GM18867 (cell line): ENCODE results near the gene CCDC159.
"Not testable (repeated sequence)": the region's sequence is repeated elsewhere in the genome, so short reads cannot be mapped to it uniquely, and the experiment has no call there.

ENCODE experiments used
- ATAC-seq: cut with Tn5 transposase; IDR thresholded peaks from one replicate; pipeline ENCODE4 v1.9.1; 2021; ENCODE audit warnings: mild to moderate bottlenecking, moderate library complexity; ENCODE audit not compliant: unreplicated experiment

The CCDC159 gene

DNA sequence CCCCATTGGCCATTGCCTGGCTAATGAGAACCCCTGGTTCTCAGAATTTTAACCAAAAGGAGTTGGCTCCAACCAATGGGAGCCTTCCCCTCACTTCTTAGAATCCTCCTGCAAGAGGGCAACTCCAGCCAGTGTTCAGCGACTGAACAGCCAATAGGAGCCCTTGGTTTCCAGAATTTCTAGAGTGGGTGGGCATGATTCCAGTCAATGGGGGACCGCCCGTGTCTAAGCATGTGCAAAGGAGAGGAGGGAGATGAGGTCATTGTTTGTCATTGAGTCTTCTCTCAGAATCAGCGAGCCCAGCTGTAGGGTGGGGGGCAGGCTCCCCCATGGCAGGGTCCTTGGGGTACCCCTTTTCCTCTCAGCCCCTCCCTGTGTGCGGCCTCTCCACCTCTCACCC is 18.6 kb downstream of the CCDC159 start:
- ATAC-seq: no peak

DNA sequence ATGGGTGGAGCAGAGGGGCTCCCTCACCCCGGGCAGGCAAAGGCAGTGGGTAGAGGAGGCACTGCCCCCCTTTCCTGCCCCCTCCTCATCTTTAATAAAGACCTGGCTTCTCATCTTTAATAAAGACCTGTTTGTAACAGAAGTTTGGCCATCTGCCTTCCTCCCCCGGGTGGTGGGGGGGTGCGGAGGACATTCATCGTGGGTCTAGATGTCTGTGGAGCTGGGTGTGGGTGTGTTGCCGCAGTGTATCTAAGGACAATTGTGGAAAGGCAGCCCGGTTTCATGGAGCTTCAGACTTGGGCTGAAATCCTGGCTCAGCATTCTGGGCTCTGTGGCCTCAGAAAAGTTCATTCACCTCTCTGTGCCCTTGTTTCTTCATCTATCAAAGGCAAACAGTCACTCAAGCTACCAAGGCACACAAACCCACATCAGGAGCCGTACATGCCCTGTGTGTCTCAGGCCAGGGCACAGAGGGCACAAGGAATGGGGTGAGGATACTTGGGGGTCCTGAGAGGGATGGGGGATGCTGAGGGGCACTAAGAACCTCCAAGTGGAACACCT is 19.3 kb downstream of the CCDC159 start:
- ATAC-seq: no peak

DNA sequence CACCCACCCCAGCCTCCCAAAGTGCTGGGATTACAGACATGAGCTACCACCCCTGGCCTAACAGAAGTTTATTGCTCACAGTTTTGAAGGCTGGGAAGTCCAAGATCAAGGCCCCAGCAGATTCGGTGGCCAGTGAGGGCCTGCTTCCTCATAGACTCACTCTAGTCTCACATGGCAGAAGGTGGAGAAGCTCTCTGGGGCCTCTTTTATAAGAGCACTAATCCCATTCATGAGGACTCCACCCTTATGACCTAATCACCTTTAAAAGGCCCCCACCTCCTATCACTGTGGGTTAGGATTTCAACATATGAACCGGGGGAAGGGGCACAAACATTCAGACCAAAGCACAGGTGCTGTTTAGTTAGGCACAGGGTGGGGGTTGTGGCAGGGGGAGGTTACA is 21.2 kb downstream of the CCDC159 start:
- no peak for ATAC-seq

DNA sequence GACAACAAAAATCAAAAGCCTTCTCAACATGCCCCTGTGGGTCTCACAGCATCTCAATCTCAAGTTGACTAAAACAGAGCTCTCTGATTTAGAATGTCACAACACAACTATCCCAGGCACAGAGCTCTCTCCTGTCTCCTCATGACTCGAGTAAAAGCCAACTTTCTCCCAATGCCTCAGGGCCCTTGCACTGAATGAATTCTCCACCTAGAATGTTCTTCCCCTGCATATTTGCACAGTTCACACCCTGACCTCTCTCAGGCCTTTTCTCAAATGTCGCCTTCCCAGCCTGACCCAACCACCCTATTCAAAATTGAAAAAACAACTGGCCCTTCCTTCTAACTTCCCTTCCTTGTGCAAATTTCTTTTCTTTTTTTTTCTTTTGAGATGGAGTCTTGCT is 24.4 kb downstream of the CCDC159 start:
- ATAC-seq: no peak

DNA sequence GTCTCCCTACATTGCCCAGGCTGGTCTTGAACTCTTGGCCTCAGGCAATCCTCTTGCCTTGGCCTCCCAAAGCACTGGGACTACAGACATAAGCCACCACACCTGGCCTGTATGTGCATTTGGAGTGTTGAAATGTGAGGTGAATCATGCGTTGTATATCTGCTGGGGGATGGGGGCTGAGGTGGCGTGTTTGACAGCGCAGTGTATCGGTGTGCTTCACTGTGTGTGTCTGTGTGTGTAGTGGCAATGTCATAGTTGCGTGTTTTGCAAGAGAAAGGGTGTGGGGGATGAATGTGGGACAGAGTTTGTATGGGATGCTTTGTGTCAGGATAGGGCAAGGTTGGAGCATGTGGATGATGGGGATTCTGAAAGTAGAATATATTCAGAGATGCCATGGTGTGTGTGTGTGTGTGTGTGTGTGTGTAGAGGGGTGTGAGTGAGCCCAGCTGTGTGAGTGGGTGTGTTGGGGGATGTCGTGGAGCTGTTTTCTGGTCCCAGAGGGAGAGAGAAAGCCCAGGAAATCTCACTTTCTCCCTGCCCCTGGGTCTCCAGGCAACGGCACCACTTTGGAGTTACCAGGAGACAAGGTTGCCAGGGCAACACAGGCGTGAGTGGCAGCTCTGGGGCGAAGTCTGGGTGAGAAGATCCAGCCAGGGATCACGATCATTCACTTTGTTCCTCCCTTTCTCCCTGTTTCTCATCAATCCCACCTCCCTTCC is 27.0 kb downstream of the CCDC159 start:
- ATAC-seq: no peak

DNA sequence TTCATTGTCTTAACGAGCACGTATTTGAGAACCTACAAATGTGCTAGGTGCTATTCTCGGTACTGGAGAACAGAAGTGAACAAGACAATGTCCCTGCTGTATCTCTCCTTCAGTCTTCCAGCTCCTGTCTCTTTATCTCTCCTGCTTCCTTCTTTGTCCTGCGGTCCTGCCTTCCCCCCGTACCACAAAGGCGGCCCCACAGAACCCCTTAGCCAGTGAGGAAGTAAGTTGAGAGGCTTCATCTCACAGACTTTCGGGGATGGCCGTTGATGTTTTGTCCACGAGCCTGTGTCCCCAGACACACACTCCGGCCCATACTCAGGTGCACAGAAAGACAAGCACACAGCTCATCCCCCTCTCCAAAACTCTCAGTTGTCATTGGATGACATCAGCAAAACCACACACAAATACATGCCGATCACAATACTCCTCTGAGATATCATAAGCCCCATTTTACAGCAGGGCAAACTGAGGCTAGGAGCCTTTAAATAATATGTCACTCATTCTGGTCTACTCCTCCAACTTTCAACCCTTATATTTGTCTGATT is 27.6 kb downstream of the CCDC159 start:
- ATAC-seq: no peak

DNA sequence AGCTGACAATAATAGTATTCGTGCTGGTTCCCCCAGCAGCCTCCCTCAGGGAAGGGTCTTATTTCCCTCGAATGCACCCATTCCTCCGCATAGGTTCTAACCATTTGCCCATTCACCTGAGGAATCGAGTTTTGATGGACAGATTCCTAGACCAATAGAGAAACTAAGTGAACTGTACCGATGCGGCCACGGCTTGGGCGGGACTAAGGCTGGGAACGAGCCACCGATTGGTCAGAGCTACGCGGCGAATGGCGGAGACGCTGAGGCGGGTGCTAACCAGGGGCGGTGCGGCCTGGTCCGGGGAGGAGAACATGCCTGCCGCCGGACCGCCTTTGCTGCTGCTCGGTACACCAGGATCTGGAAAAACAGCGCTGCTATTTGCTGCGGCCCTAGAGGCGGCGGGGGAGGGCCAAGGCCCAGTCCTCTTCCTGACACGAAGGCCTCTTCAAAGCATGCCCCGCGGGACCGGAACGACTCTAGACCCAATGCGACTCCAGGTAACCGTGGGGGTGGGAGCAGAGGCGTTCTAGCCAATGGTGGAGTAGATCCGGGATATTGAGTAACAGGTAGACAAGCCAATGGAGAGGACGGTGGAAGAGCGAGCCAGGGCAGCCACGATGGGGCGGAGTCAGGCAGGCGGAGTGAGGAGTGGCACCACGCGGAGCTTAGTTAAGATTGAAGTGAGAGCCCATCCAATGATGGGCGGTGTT is 28.3 kb downstream of the CCDC159 start, which contains the start of gene SWSAP1:
Gene SWSAP1 (plus strand): TSS at position 234 of the 710 bp plus-strand sequence. CDS start 15 bp downstream, at position 249.
- peak; percentile 83 for ATAC-seq

DNA sequence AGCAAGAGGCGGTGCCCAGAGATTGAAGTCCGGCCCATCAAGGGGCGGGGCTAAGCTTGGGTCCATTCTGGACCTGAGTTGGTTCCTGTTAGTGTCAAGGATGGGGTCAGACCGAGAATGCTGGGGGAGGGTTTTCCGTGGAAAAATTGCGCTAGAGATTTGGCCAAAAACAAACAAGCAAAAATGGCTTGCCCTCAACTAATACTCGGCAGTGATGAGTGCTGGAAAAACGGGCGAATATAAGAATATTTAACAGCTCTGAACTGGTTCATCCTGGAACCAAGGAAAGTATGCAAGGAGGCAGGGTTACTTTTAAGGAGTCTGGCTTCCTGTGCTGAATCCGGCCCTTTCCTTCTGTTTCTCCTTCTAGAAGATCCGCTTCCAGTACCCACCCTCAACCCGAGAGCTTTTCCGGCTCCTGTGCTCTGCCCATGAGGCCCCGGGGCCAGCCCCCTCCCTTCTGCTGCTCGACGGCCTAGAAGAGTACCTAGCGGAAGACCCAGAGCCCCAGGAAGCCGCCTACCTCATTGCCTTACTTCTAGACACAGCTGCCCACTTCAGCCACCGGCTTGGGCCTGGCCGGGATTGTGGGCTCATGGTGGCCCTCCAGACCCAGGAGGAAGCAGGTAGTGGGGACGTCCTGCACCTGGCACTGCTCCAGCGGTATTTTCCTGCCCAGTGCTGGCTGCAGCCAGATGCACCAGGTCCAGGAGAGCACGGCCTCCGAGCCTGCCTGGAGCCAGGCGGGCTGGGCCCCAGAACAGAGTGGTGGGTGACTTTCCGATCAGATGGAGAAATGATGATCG is 29.0 kb downstream of the CCDC159 start:
- no peak for ATAC-seq

DNA sequence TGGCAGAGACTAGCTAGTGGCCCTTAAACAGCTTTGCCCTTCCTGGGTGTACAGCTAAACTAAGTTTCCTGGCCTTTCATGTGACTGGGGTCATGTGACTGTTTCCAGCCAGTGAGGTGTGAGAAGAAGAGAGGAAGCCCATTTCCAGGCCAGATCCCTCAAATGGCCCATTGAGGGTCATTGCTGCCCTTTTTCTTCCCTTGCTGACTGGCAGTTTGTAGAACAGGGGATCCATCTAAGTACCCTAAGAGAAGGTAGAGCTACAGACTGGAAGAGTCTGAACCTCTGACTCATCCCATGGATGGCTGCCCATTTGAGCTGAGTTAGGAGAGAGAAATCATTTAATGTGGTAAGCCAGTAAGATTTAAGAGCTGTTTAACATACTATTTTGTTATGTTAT is 30.9 kb downstream of the CCDC159 start:
- no peak for ATAC-seq

DNA sequence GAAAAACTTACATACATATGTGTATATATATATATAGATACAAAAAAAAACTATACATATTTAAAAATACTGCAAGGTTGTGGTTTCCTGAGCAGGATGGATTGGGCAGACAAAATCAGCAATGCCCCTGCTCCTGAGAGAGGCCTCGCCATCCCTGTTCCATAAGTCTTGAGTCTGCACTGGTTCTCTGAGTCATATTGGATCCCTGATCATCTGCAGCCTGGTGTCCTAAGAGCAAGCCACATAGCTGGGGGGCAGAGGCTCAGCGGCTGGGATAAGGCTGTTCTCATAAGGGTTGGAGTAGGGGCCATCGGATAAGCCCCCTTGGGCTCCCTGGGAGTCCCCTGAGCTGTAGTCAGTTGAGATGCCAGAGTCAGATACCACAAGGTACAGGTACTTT is 31.4 kb downstream of the CCDC159 start:
- no peak for ATAC-seq

DNA sequence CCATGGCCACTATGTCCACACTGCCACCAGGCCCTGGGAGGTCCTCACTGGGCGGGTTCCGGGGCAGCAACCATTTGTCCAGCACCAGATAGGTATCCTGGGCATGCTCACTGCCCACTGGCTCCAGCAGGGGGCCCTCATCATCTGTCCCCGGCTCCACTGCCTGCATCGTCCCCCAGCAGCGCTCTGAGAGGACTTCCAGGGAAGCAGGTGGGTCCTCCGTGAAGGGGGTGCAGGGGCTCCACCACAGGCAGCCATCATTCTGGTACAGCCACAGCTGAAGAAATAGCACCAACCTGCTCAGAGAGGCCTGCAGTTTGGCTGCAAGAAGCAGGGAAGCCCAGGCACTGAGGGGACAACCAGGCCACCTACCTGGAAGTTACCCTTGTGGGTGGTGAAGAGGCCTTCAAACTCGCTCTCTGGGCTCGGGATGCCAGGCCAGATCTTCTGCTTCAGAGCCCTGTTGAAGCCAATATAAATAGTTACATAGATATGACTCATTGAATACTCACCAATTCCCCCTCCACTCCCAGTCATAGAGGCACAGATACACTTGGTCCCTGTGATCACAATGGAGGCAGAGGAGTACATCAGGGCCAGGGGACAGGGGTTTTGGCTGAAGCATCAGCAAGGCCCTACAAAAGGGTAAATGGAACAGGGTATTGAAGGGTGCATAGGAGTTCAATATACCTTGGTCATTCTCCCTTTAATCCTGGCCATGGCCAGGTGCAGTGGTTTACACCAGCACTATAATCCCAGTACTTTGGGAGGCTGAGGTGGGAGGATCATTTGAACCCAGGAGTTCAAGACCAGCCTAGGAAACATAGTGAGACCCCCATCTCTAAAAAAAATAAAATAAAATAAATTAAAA is 32.2 kb downstream of the CCDC159 start:
- ATAC-seq: no peak

DNA sequence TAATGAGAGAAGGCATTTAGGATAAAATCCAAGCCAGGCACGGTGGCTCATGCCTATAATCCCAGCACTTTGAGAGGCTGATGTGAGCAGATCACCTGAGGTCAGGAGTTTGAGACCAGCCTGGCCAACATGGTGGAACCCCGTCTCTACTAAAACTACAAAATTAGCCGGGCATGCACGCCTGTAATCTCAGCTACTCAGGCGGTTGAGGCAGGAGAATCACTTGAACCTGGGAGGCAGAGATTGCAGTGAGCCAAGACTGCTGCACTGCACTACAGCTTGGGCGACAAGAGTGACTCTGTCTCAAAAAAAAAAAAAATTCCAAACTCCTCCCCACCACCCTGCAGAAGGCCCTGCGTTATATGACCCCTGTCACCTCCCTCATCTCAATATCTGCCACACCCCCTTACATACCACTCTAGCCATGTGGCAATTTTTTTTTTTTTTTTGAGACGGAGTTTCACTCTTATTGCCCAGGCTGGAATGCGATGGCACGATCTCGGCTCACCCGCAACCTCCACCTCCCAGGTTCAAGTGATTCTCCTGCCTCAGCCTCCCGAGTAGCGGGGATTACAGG is 33.0 kb downstream of the CCDC159 start:
- not testable (repeated sequence) for ATAC-seq

DNA sequence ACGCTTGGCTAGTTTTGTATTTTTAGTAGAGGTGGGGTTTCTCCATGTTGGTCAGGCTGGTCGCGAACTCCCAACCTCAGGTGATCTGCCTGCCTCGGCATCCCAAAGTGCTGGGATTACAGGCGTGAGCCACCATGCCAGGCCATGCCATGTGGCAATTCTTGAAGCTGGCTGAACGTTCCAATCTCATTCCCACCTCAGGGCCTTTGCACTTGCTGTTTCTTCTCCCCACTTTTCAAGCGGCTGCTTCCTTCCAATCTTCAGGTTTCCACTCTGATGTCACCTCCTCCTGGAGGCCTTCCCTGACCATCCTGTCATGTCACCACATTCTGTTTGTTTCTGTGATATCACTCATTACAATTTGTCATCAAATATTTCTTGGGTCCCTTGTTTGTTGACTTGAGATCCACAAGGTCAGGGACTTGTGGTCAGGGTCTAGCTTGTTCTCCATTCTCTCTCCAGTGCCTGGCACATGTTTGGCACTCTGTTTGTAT is 33.6 kb downstream of the CCDC159 start:
- no peak for ATAC-seq

DNA sequence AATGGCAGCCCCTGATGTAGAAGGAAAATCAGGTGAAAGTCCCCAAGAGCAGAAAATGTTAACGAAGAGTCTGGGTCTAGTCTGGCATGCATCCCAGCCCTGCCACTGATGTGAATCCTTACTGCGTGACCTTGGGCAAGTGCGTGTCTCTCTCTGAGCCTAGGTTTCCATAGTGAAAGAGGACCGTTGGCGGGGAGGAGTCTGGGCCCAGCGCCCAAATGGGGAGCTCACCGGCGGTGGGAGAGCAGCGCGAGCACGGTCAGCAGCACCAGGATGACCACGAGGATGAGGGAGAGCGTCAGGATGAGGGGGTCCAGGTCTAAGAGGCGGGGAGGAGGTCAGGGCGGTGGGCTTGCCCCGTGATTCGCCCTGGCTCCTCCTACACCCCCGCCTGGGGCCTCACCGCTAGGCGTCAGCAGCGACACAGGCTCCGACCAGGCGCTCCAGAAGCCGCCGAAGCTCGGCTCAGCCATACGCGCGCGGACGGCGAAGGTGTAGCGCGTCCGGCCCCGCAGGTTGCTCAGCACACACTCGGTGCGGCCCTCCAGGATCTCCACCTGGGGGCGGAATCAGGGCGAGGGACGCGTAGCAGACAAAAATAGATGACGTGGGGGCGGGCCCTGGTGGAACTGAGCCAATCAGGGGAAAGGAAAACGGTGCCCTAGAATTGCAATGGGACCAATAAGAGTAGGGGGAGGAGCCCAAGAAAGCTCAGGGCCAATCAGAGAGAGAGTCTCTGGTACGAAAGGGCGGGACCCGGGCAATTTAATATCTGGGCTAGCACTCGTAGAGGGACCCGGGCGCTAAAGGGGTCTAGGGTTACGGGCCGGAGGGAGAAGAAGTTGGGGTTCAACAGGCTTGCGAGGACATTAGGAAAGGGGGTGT is 34.6 kb downstream of the CCDC159 start:
- peak; percentile 74 for ATAC-seq

DNA sequence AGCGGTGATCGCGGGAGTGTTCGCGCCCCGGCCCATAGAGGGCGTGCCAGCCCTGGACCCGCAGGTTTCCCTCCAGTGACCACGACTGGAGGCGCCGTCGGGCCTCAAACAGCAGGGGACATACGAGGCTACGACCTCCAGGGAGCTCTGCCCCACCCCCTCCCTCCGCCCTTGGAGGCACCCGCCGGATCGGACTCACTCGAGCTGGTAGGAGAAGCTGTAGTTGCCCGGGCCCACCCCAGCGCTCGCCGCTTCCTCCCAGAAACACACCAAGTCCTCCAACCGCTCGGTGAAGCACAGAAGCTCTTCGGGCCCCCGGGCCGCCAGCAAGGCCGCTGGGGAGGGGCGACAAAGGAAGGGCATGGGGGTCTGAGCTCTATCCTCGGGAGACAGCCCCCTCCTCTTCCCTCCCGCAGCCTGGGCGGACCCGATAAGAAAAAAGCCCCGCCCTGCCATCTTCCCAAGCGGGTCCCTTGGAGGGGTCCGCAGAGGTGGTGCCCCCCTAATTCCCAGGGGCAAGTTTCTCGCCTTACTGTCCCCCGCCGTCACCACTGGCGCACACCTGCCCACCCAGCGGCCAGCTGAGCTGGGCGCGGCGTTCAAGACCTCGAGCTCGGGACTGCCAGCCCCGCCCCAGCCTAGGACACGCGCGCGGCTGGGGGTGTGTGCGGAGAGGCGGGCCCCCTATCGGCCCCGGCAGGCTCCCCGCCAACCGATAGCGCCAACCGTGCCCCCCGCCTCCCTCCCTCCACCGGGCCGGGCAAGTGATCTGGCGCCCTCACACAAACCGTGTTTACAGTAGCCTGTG is 36.8 kb downstream of the CCDC159 start:
- ATAC-seq: no peak

DNA sequence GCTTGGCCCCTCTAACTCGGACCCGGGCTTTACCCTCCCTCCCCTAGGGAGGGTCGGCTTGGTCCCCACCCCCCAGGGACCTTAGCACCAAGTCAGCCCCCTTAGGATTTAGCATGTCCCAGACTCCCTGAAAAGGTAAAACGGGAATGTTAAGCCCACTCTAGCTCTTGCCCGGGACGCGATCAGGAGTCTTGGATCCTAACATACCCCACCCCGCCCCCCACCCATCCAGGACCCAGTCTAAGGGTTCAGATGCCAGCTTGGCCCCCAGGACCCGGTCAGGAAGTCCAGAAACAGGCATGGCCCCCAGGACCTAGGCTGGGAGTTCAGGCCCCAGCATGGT is 37.4 kb downstream of the CCDC159 start:
- no peak for ATAC-seq

DNA sequence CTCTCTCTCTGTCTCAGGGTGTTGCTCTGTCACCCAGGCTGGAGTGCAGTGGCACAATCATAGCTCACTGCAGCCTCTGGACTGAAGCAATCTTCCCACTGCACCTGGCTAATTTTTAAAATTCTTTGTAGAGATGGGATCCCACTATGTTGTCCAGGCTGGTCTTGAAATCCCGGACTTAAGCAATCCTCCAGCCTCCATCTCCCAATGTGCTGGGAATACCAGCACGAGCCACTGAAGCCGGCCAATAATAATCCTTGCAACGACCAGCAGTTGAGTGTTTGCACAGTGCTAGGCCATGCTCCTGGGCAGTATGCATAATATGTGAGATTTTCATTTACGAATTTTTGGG is 38.4 kb downstream of the CCDC159 start:
- no peak for ATAC-seq
